ENCODE measurements around the gene GNG13.

DNA sequence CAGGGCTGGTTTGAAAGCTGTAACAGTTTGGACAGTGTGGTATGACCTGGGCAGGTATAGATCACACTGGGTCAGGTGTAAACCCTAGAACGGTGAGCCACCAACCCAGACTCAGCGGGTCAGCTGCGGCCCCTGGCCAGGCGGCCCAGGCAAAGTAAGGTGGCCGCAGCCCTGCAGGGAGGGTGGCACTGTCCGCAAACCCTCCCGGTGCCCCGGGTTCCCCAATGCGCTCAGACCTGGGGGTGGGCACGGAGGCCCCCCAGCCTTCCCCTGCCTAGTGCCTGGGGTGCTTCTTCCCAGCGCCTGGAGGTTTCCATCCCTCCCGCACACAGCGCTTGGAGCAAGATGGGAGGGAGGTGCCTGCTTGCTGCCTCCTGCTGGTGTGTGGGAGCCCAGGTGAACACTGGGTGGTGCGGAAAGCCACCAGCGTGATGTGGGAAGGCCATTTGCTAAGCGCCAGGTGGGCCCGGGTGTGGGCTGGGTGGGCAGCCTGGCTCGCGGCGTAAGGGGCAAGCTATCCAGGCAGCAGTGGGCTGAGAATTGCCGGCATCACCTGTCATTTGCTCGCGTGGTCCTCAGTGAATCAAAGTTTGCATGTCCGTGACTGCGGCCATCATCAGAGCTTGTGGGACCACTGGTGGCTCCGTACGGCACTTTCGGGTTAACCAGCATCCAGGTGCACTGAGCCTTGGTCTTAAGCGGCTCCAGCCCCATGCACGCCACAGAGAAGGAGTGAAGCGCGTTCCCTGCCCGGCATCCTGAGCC, 47.3 kb upstream of the GNG13 start:
- TF ChIP-seq, protein P1, sequence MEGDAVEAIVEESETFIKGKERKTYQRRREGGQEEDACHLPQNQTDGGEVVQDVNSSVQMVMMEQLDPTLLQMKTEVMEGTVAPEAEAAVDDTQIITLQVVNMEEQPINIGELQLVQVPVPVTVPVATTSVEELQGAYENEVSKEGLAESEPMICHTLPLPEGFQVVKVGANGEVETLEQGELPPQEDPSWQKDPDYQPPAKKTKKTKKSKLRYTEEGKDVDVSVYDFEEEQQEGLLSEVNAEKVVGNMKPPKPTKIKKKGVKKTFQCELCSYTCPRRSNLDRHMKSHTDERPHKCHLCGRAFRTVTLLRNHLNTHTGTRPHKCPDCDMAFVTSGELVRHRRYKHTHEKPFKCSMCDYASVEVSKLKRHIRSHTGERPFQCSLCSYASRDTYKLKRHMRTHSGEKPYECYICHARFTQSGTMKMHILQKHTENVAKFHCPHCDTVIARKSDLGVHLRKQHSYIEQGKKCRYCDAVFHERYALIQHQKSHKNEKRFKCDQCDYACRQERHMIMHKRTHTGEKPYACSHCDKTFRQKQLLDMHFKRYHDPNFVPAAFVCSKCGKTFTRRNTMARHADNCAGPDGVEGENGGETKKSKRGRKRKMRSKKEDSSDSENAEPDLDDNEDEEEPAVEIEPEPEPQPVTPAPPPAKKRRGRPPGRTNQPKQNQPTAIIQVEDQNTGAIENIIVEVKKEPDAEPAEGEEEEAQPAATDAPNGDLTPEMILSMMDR (IDR thresholded peaks at IDR 0.05) = no peak
- no peak for TF ChIP-seq POLR2A (IDR thresholded peaks at IDR 0.05)

Data from right lobe of liver (tissue), 4 donors.